Neural cell (in vitro differentiated cells): ENCODE data around the gene KANSL3. TPM values are rescaled to one million over a fixed set of nuclear protein-coding genes. Genes with fewer than 3 reads are reported as not detected.

ENCODE experiments used
- H2AFZ ChIP-seq: fragments of 200-600, 300-800 bp; sonication (generic), shearing (Covaris generic); 2 replicates; pipeline ENCODE4 v1.6.0; 2014; ENCODE audit warnings: low read depth, mild to moderate bottlenecking, antibody characterized with exemption, low read length, moderate library complexity
- H3F3A ChIP-seq: fragments of 200-600 bp; shearing (Covaris generic); 2 replicates; pipeline ENCODE4 v1.6.1; 2016; ENCODE audit warnings: mild to moderate bottlenecking, moderate library complexity, mixed read lengths, antibody characterized with exemption, low read length; ENCODE audit not compliant: insufficient read depth, poor library complexity, severe bottlenecking
- H3K27ac ChIP-seq: fragments of 200-600, 300-800 bp; sonication (generic), shearing (Covaris generic); 2 replicates; pipeline ENCODE4 v1.5.1; 2014; ENCODE audit warnings: mild to moderate bottlenecking, low read length, moderate library complexity
- H3K27me3 ChIP-seq: fragments of 300-800, 200-600 bp; sonication (generic), shearing (Covaris generic); 2 replicates; pipeline ENCODE4 v1.6.0; 2014; ENCODE audit warnings: mild to moderate bottlenecking, low read depth, low read length, moderate library complexity; ENCODE audit not compliant: insufficient read depth
- H3K36me3 ChIP-seq: fragments of 300-800, 200-600 bp; sonication (generic), shearing (Covaris generic); 2 replicates; pipeline ENCODE4 v1.5.1; 2014; ENCODE audit warnings: mild to moderate bottlenecking, antibody characterized with exemption, low read length, moderate library complexity; ENCODE audit not compliant: insufficient read depth
- H3K4me2 ChIP-seq: fragments of 300-800, 200-600 bp; sonication (generic), shearing (Covaris generic); 2 replicates; pipeline ENCODE4 v1.6.0; 2014; ENCODE audit warnings: mild to moderate bottlenecking, low read length
- H3K4me3 ChIP-seq: fragments of 300-800, 200-600 bp; sonication (generic), shearing (Covaris generic); 2 replicates; pipeline ENCODE4 v1.5.1; 2014; ENCODE audit warnings: mild to moderate bottlenecking, low read length, moderate library complexity
- H3K79me2 ChIP-seq: fragments of 200-600 bp; shearing (Covaris generic); replicated peaks from 2 replicates; pipeline ENCODE4 v1.6.0; 2014; ENCODE audit warnings: mild to moderate bottlenecking, low read length, moderate library complexity; ENCODE audit not compliant: insufficient read depth
- H3K9ac ChIP-seq: fragments of 300-800, 200-600 bp; sonication (generic), shearing (Covaris generic); 2 replicates; pipeline ENCODE4 v1.6.1; 2016; ENCODE audit warnings: mild to moderate bottlenecking, low read length, mixed read lengths
- H3K9me2 ChIP-seq: fragments of 200-600 bp; shearing (Covaris generic); 2 replicates; pipeline ENCODE4 v1.6.1; 2016; ENCODE audit warnings: mild to moderate bottlenecking, low read length, mixed read lengths; ENCODE audit not compliant: insufficient read depth
- H3K9me3 ChIP-seq: fragments of 200-600, 300-800 bp; sonication (generic), shearing (Covaris generic); 2 replicates; pipeline ENCODE4 v1.6.1; 2016; ENCODE audit warnings: mild to moderate bottlenecking, mixed run types, low read length, moderate library complexity, mixed read lengths
- H4K20me1 ChIP-seq: fragments of 200-600 bp; shearing (Covaris generic); 2 replicates; pipeline ENCODE4 v1.6.1; 2016; ENCODE audit warnings: mild to moderate bottlenecking, mixed run types; ENCODE audit not compliant: insufficient read depth
- CTCF ChIP-seq: fragments of 450-650 bp; IDR thresholded peaks from 2 replicates; pipeline ENCODE4 v1.5.1; 2014; ENCODE audit warnings: antibody characterized with exemption, mild to moderate bottlenecking, moderate library complexity; ENCODE audit not compliant: poor library complexity, severe bottlenecking
- EP300 ChIP-seq: fragments of 450-650 bp; conservative IDR thresholded peaks from 2 replicates; pipeline ENCODE4 v1.6.1; 2014; ENCODE audit warnings: antibody characterized with exemption, mild to moderate bottlenecking, moderate library complexity; ENCODE audit not compliant: poor library complexity, severe bottlenecking
- EZH2 ChIP-seq: fragments of 200-600, 300-800 bp; shearing (Covaris generic), sonication (generic); IDR thresholded peaks from 2 replicates; pipeline ENCODE4 v1.6.1; 2014; ENCODE audit warnings: antibody characterized with exemption, low read length, borderline replicate concordance, mild to moderate bottlenecking; ENCODE audit not compliant: insufficient read depth, poor library complexity, severe bottlenecking
- MXI1 ChIP-seq: fragments of 450-650 bp; conservative IDR thresholded peaks from 2 replicates; pipeline ENCODE4 v1.6.1; 2014; ENCODE audit warnings: antibody characterized with exemption, mild to moderate bottlenecking; ENCODE audit not compliant: poor library complexity, severe bottlenecking
- POLR2AphosphoS5 ChIP-seq: IDR thresholded peaks from 2 replicates; pipeline ENCODE4 v1.6.1; 2012
- RAD21 ChIP-seq: fragments of 450-650 bp; conservative IDR thresholded peaks from 2 replicates; pipeline ENCODE4 v1.6.1; 2014; ENCODE audit warnings: antibody characterized with exemption, mild to moderate bottlenecking, moderate library complexity
- REST ChIP-seq: IDR thresholded peaks from 2 replicates; pipeline ENCODE4 v1.6.1; 2012; ENCODE audit warnings: borderline replicate concordance
- SMC3 ChIP-seq: fragments of 450-650 bp; conservative IDR thresholded peaks from 2 replicates; pipeline ENCODE4 v1.6.1; 2014; ENCODE audit warnings: antibody characterized with exemption, mild to moderate bottlenecking, moderate library complexity; ENCODE audit not compliant: poor library complexity
- TAF1 ChIP-seq: IDR thresholded peaks from 2 replicates; pipeline ENCODE4 v1.6.1; 2012; ENCODE audit warnings: low read depth
- polyA plus RNA-seq: library from polyadenylated mRNA; depleted of rRNA; stranded (reverse); fragments of >200 nt; gene quantifications from 2 replicates; pipeline ENCODE4 v1.2.3, GENCODE V29; 2014

Gene KANSL3
- polyA plus RNA-seq, 1 donor from 2014 or later = 37.7 TPM

DNA sequence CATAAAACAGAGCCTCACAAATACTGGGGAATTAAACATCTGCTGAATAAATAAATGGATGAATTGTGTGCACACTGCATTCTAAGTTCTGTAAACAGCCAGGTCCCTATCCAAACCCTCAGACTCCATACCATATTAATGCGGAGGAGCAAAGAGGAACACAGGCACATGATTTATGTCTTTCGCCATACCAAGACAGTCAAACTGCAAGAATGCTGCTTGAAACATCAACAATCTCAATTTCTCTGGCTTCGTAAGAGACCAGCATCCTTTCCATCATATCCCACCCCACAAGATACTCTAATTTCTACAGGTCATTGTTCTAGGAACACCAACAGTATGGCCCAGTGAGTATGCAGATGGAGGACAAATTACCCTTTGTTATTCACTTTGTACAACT, 15.0 kb downstream of the KANSL3 start:
- Histone ChIP-seq H3K9me3 (no peaks in the 10 kb centered on the region), H2AFZ (no peak overlapping the region), H3K27me3 (no peaks in the 10 kb centered on the region), H3K4me3 (no peak overlapping the region), H3K36me3 (peaks cover 9% of the 10 kb centered on the region), H4K20me1 (no peaks in the 10 kb centered on the region), H3K27ac (no peak overlapping the region), H3K9me2 (no peaks in the 10 kb centered on the region), H3K9ac (no peak overlapping the region), H3K4me2 (no peak overlapping the region), H3F3A (no peaks in the 10 kb centered on the region), H3K79me2 (no peaks in the 10 kb centered on the region)
- TF ChIP-seq POLR2AphosphoS5 = no peak
- no peak for TF ChIP-seq RAD21
- no peak for TF ChIP-seq MXI1
- TF ChIP-seq TAF1 = no peak
- TF ChIP-seq EZH2 = no peak
- no peak for TF ChIP-seq SMC3
- TF ChIP-seq EP300 = no peak
- no peak for TF ChIP-seq CTCF
- no peak for TF ChIP-seq REST

DNA sequence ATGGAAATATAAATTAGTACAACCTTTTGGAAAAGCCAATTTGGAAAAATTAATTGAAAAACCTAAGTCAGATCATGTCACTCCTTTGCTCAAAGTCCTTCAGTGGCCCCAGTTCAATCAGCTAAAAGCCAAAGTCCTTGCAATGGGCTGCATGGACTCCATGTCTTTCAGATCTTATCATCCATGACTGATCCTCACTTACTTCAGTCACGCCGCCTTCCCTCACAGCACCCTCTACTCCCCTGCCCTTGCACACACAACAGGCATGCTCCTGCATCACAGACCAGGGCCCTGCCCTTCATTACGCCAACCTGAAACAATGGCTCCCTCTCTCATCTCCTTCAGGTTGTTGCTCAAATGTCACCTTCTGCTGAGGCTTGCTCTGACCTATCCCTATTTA, 15.6 kb downstream of the KANSL3 start:
- Histone ChIP-seq H3K27me3 (no peaks in the 10 kb centered on the region), H3K79me2 (no peaks in the 10 kb centered on the region)

More for the DNA sequence above, 15.6 kb downstream of the KANSL3 start:
- no peaks in the 10 kb centered on the region for H3K9me3 ChIP-seq
- TF ChIP-seq EZH2 = no peak
- no peak for TF ChIP-seq CTCF
- TF ChIP-seq RAD21 = no peak
- TF ChIP-seq TAF1 = no peak
- H3K4me2 ChIP-seq = no peak overlapping the region
- H3F3A ChIP-seq = no peaks in the 10 kb centered on the region
- H2AFZ ChIP-seq = no peak overlapping the region
- H3K9me2 ChIP-seq = no peaks in the 10 kb centered on the region
- H3K27ac ChIP-seq = no peak overlapping the region
- no peaks in the 10 kb centered on the region for H4K20me1 ChIP-seq
- H3K4me3 ChIP-seq = no peak overlapping the region
- H3K36me3 ChIP-seq = peaks cover 9% of the 10 kb centered on the region
- H3K9ac ChIP-seq = no peak overlapping the region
